ENCODE results near the gene SNX15. TPM values are rescaled to one million over a fixed set of nuclear protein-coding genes. Genes with fewer than 3 reads are reported as not detected.
A peak's percentile ranks its signal among the peaks of the same experiment; 100 is the strongest.

SNX15 gene
- total and polyA plus RNA-seq, 2 donors (not counting 1 experiment from before 2014, with no cell fraction given) = 26.0 to 28.5 TPM

DNA sequence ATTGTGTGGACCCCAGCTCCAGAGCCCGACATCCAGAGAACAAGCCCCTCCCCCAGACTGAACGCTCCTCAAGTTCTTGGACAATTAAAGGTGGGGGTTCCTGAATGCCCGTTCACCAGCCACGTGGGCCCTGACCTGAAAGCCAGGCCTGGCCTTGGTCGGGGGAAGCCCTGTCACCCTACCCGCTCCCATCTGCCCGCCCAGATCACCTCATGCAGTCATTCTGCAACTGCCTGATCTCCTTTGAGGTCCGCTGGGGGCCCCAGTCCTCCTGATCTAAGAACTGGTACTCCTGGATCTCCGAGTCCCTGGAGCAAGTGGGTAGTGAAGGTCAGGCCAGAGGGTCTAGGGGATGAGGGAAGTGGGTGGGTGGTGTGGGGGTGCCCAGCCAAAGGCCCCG lies 40.2 kb downstream of the SNX15 start:
- ChIA-PET CTCF (no interaction called here), POLR2A (no interaction called here)
- Histone ChIP-seq H3K27me3 (replicated peaks in 1 of 4; ENCODE audit: control extremely low read depth in 1 of 4, control insufficient read depth in 3 of 4, insufficient read depth in 4 of 4, low read length in 3 of 4) (no peaks in the 10 kb centered on the region), H3K36me3 (replicated peaks in 1 of 2; ENCODE audit: control extremely low read depth in 1 of 2, control insufficient read depth in 1 of 2, extremely low read depth in 1 of 2, insufficient read depth in 2 of 2, low read length in 1 of 2) (no peaks in the 10 kb centered on the region), H4K20me1 (ENCODE audit: control insufficient read depth, insufficient read depth, low read length, poor library complexity, severe bottlenecking) (no peaks in the 10 kb centered on the region), H3K4me3 (ENCODE audit: control extremely low read depth in 1 of 5, extremely low read depth in 1 of 5, insufficient read depth in 1 of 5, low read depth in 2 of 5, low read length in 4 of 5) (no peak overlapping the region), H2AFZ (ENCODE audit: insufficient read depth, low read depth, low read length, poor library complexity, severe bottlenecking) (no peak overlapping the region), H3K9me3 (ENCODE audit: control extremely low read depth in 1 of 3, control insufficient read depth in 2 of 3, insufficient read depth in 1 of 3, low read length in 2 of 3) (no peaks in the 10 kb centered on the region), H3K27ac (ENCODE audit: low read length in 2 of 2) (no peak overlapping the region), H3K9ac (ENCODE audit: low read length) (no peak overlapping the region), H3K4me2 (replicated peaks; ENCODE audit: low read depth, low read length, poor library complexity, severe bottlenecking) (no peak overlapping the region), H3K4me1 (ENCODE audit: control insufficient read depth in 2 of 2, insufficient read depth in 2 of 2, low read length in 2 of 2) (peaks cover 0 to 10% of the 10 kb centered on the region in 2 donors), H3K79me2 (ENCODE audit: control insufficient read depth, insufficient read depth, low read length) (no peaks in the 10 kb centered on the region)
- no peak for ATAC-seq (ENCODE audit: low read depth)
- 78% methylated on average over 6 of the region's 10 CpGs for WGBS (ENCODE audit: insufficient coverage)
- intact Hi-C loops (cut with micrococcal nuclease) = no loop called here
- no peaks in the 10 kb centered on the region for H3K9me3 Mint-ChIP-seq (ENCODE audit: insufficient read depth)
- TF ChIP-seq, protein P1, sequence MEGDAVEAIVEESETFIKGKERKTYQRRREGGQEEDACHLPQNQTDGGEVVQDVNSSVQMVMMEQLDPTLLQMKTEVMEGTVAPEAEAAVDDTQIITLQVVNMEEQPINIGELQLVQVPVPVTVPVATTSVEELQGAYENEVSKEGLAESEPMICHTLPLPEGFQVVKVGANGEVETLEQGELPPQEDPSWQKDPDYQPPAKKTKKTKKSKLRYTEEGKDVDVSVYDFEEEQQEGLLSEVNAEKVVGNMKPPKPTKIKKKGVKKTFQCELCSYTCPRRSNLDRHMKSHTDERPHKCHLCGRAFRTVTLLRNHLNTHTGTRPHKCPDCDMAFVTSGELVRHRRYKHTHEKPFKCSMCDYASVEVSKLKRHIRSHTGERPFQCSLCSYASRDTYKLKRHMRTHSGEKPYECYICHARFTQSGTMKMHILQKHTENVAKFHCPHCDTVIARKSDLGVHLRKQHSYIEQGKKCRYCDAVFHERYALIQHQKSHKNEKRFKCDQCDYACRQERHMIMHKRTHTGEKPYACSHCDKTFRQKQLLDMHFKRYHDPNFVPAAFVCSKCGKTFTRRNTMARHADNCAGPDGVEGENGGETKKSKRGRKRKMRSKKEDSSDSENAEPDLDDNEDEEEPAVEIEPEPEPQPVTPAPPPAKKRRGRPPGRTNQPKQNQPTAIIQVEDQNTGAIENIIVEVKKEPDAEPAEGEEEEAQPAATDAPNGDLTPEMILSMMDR (IDR thresholded peaks at IDR 0.05) = no peak
- no peak for TF ChIP-seq EZH2 (IDR thresholded peaks at IDR 0.05; ENCODE audit: borderline replicate concordance, insufficient read depth, low read depth, low read length, poor library complexity, severe bottlenecking)
- H3K27ac Mint-ChIP-seq = no peak overlapping the region
- peaks cover 4% of the 10 kb centered on the region for H3K4me1 Mint-ChIP-seq
- no peak for DNase-seq
- no peak overlapping the region for H3K4me3 Mint-ChIP-seq
- no peaks in the 10 kb centered on the region for H3K27me3 Mint-ChIP-seq

DNA sequence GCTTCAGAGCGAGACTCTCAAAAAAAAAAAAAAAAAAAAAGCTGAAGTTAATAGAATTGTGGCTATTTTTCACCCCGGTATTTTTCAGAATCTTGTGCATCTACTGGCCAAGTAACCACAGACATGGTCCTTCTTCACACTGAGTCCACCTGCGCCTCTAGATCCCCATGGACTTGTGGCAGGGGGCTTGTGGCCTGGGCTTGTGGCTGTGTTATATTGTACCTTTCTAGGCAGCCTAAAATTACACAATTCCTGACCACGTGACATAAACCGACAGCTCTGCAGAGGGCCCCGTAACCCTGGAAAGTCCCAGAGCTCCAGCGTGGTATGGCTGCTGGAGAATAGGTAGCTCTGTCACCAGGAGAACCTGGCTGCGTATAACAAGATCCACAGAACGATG lies 42.0 kb downstream of the SNX15 start:
- TF ChIP-seq, protein P1 (IDR thresholded peaks at IDR 0.05) = no peak
- TF ChIP-seq EZH2 (IDR thresholded peaks at IDR 0.05; ENCODE audit: borderline replicate concordance, insufficient read depth, low read depth, low read length, poor library complexity, severe bottlenecking) = no peak
- no peak overlapping the region for H2AFZ ChIP-seq (ENCODE audit: insufficient read depth, low read depth, low read length, poor library complexity, severe bottlenecking)
- H3K27me3 Mint-ChIP-seq = no peaks in the 10 kb centered on the region
- H3K9me3 Mint-ChIP-seq (ENCODE audit: insufficient read depth) = no peaks in the 10 kb centered on the region
- H4K20me1 ChIP-seq (ENCODE audit: control insufficient read depth, insufficient read depth, low read length, poor library complexity, severe bottlenecking) = no peaks in the 10 kb centered on the region
- intact Hi-C loops (cut with micrococcal nuclease) = no loop called here
- DNase-seq (no peak), ATAC-seq (ENCODE audit: low read depth) (no peak)
- no peak overlapping the region for H3K4me3 ChIP-seq (ENCODE audit: control extremely low read depth in 1 of 5, extremely low read depth in 1 of 5, insufficient read depth in 1 of 5, low read depth in 2 of 5, low read length in 4 of 5)
- no peak overlapping the region for H3K4me2 ChIP-seq (replicated peaks; ENCODE audit: low read depth, low read length, poor library complexity, severe bottlenecking)
- peaks cover 4% of the 10 kb centered on the region for H3K4me1 Mint-ChIP-seq
- no peaks in the 10 kb centered on the region for H3K79me2 ChIP-seq (ENCODE audit: control insufficient read depth, insufficient read depth, low read length)
- ChIA-PET POLR2A (no interaction called here), CTCF (no interaction called here)
- no peak overlapping the region for H3K4me3 Mint-ChIP-seq
- H3K27ac ChIP-seq (ENCODE audit: low read length in 2 of 2) = no peak overlapping the region
- no peaks in the 10 kb centered on the region for H3K36me3 ChIP-seq (replicated peaks in 1 of 2; ENCODE audit: control extremely low read depth in 1 of 2, control insufficient read depth in 1 of 2, extremely low read depth in 1 of 2, insufficient read depth in 2 of 2, low read length in 1 of 2)
- no peaks in the 10 kb centered on the region for H3K27me3 ChIP-seq (replicated peaks in 1 of 4; ENCODE audit: control extremely low read depth in 1 of 4, control insufficient read depth in 3 of 4, insufficient read depth in 4 of 4, low read length in 3 of 4)
- H3K4me1 ChIP-seq (ENCODE audit: control insufficient read depth in 2 of 2, insufficient read depth in 2 of 2, low read length in 2 of 2) = peaks cover 0 to 11% of the 10 kb centered on the region in 2 donors
- peak overlapping the region; percentile 32 for H3K27ac Mint-ChIP-seq
- no peak overlapping the region for H3K9ac ChIP-seq (ENCODE audit: low read length)
- H3K9me3 ChIP-seq (ENCODE audit: control extremely low read depth in 1 of 3, control insufficient read depth in 2 of 3, insufficient read depth in 1 of 3, low read length in 2 of 3) = no peaks in the 10 kb centered on the region
- WGBS (ENCODE audit: insufficient coverage) = 32% methylated on average over 3 of the region's 9 CpGs

Data from B cell (primary cell).